ENCODE measurements around the gene SF1.

GRCh38 chr11:64752175-64752970 is 26.0 kb downstream of the SF1 start:
- no peak for TF ChIP-seq CTCF (IDR thresholded peaks at IDR 0.05; ENCODE audit: borderline replicate concordance, extremely low read depth, low read length, poor library complexity, severe bottlenecking)
- no peak for TF ChIP-seq EZH2 (IDR thresholded peaks at IDR 0.05; ENCODE audit: borderline replicate concordance, low read depth, low read length, severe bottlenecking)
